ENCODE results near the gene FOXR1.
"Not testable (repeated sequence)": the region's sequence is repeated elsewhere in the genome, so short reads cannot be mapped to it uniquely, and the experiment has no call there.

Gene FOXR1

DNA sequence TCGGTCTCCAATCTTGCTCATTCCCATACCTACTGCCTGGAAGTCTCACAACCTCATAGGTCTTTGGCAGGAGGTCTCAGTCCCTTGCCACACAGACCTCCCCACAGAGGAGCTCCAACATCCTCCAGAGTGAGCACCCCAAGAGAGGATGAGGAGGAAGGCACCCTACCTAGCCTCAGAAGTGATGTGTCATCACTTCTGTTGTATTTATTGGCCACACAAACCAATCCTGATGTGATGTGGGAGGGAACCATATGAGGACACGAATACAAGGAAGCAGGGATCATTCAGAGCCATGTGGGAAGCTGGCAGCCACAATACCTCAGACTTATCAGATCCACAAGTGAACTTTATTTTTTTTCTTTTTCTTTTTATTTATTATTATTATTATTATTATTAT is 24.5 kb upstream of the FOXR1 start:
- DNase-seq (ENCODE audit: low read depth in 2 of 2) = no peak

GRCh38 chr11:118948000-118948399 is 23.6 kb upstream of the FOXR1 start:
- DNase-seq (ENCODE audit: low read depth in 2 of 2) = no peak

- DNase-seq (ENCODE audit: low read depth in 2 of 2) = no peak
Observed at GRCh38 chr11:118953265-118953664, 18.3 kb upstream of the FOXR1 start.

- not testable (repeated sequence) for DNase-seq (ENCODE audit: low read depth in 2 of 2)
Observed at GRCh38 chr11:118953976-118954375, 17.6 kb upstream of the FOXR1 start.

- peak; percentile 80 to 86 for DNase-seq (ENCODE audit: low read depth in 2 of 2)
Observed at GRCh38 chr11:118956094-118956846, 15.3 kb upstream of the FOXR1 start, which contains the start of gene UPK2. Gene UPK2, plus strand, starts transcription at chr11:118956298. Its CDS starts 53 bp downstream, at chr11:118956351.

DNA sequence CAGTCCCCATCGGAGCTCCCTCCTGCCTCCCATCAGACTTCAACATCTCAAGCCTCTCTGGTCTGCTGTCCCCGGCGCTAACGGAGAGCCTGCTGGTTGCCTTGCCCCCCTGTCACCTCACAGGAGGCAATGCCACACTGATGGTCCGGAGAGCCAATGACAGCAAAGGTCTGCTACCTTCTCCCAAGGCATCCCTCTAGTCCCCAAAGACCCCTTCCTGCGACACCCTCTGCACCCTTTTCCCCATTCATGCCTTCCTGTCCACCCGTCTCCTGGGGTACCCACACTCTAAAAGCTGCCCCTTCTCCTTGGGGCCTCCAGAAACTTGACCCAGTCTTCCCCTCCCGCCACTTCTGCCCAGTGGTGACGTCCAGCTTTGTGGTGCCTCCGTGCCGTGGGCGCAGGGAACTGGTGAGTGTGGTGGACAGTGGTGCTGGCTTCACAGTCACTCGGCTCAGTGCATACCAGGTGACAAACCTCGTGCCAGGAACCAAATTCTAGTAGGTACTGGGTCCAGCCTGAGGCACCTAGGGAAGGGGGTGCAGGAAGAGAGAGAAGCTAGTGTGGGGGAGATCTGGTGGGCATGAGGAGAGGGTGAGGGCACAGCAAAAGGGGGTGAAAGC is 14.6 kb upstream of the FOXR1 start:
- DNase-seq (ENCODE audit: low read depth in 2 of 2) = no peak

DNA sequence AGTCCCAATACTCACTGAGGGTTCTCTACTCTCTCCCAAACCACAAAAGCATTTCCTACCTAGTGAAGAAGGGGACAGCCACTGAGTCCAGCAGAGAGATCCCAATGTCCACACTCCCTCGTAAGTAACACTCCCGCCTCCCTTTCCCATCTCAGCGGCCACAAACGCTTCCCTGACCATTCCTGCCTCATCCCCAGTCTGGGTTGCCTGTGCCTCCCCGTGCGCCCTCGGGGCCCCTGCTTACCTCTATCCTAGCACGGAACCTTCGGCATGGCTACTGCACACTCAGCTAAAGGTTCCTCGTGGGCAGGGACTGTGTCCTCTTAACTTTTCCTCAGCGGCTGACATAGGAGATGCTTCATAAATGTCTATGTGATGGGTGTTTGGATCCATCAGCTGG is 14.0 kb upstream of the FOXR1 start:
- DNase-seq (ENCODE audit: low read depth in 2 of 2) = no peak

DNA sequence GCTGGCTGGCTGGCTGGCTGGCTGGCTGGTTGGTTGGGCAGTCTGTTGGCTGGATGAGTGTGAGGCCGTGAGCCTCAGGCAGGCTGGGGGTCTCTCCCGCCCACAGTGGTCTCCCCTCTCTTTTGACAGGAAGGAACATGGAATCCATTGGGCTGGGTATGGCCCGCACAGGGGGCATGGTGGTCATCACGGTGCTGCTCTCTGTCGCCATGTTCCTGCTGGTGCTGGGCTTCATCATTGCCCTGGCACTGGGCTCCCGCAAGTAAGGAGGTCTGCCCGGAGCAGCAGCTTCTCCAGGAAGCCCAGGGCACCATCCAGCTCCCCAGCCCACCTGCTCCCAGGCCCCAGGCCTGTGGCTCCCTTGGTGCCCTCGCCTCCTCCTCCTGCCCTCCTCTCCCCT is 13.6 kb upstream of the FOXR1 start:
- no peak for DNase-seq (ENCODE audit: low read depth in 2 of 2)

GRCh38 chr11:118958577-118958976 is 13.0 kb upstream of the FOXR1 start:
- DNase-seq (ENCODE audit: low read depth in 2 of 2) = no peak

DNA sequence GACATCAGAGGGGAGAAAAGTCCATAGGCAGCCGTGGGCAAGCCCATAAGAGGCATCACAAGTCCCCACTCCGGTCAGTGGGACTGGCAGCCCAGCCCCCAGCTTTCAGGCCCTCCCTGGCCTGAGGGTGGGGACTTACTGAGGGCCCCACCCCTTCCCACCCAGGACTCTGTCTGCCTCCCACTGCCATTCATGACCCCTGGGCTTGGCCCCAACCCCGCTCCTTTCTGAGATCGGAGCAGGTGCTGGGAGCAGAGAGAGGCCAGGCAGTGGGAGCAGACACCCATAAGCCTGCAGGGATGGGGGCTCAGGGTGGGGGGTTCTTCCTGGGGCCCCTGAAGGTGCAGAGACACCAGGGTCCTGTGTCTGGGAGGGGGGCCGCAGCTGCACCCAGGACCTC is 10.4 kb upstream of the FOXR1 start:
- no peak for DNase-seq (ENCODE audit: low read depth in 2 of 2)

DNA sequence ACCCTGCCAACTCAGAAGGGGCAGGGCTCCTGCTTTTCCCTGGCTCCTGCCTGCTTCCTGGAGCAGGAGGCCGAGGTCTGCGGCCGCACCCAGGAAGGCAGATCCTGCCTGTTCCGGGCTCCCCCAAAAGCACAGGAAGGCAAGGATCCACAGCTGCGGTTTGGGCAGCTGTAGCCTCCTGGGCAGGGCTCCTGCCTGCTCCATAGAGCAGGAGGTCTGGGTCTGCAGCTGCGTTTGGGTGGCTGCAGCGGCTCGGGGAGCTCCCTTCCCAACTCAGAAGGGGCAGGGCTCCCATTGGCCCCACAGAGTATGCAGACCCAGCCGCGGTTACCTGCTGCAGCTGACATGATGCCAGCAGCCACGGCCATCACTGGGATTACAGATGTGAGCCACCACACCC is 10.0 kb upstream of the FOXR1 start:
- no peak for DNase-seq (ENCODE audit: low read depth in 2 of 2)

DNA sequence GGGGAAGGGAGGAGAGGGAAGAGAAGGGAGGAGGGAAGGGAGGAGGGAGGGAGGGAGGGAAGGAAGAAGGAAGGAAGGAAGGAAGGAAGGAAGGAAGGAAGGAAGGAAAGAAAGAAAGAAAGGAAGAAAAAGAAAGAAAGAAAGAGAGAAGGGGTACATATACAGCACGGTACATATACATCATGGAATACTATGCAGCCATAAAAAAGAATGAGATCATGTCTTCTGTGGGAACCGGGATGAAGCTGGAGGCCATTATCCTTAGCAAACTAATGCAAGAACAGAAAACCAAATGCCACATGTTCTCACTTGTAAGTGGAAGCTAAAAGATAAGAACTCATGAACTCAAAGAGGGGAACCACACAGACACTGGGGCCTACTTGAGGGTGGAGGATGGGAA is 2.1 kb upstream of the FOXR1 start:
- not testable (repeated sequence) for DNase-seq (ENCODE audit: low read depth in 2 of 2)

DNA sequence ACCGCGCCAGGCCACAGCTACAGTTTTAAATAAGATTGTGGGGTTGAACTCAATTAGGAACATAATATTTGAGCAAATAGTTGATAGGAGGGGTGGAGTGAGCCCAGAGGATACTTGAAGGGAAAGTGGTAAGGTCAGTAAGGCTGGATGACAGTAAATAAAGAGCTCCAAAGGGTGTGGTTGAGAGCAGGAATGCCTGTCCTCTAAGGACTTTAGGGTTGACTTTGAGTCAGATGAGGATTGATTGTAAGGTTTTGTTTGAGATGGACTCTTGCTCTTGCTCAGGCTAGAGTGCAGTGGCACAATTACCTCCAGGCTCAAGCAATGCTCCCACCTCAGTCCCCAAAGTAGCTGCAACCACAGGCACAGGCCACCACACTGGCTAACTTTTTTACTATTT is 2.4 kb downstream of the FOXR1 start:
- no peak for DNase-seq (ENCODE audit: low read depth in 2 of 2)

DNA sequence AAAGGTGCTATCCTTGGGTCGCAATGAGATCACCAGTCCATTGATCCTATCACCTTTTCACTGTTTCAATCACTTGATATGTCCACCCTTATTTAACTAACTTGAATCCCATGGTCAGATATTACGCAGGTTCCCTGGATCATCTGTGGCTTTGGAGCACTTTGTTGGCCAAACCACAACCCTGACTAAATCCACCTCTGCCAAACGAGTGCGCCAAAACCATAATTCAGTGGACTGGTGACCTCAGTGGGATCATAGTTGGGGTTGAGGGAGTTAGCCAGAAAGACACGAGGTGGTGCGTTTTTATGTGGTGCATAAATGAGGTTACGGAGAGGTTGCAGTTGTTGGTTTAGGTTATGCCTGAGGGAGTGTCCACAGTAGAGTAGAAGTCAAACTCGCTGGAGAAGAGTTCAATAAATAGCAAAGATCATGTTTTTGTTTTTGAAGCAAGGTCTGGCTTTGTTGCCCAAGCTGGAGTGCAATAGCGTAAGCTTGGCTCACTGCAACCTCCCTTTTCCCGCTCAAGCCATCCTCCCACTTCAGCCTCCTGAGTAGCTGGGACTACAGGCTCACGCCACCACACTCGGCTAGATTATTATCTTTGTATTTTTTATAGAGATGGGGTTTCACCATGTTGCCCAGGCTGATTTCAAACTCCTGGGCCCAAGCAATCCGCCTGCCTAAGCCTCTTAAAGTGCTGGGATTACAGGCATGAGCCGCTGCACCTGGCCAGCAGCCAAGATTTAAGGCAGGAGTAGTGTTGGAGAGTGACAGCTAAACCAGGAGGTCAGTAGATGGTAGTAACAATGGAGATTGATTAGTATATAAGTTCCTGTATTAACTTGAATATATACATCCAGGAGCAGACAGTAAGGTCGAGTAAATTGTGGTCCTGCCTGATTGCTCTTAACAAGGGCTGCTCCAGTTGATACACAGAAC is 4.5 kb downstream of the FOXR1 start:
- DNase-seq (ENCODE audit: low read depth in 2 of 2) = no peak

DNA sequence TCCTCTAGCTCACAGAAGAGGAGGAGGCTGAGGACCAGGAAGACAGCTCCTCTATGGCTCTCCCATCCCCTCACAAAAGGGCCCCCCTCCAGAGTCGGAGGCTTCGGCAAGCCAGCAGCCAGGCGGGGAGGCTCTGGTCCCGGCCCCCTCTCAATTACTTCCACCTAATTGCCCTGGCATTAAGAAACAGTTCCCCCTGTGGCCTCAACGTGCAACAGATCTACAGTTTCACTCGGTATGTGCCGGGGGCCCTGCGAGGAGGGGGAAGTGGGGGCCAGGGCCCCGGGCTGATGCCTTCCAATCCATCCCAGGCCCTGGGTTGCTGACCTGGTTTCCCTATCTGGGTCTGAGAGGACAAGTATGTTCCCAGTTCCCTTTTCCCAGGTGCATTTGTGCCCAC is 7.9 kb downstream of the FOXR1 start:
- no peak for DNase-seq (ENCODE audit: low read depth in 2 of 2)

DNA sequence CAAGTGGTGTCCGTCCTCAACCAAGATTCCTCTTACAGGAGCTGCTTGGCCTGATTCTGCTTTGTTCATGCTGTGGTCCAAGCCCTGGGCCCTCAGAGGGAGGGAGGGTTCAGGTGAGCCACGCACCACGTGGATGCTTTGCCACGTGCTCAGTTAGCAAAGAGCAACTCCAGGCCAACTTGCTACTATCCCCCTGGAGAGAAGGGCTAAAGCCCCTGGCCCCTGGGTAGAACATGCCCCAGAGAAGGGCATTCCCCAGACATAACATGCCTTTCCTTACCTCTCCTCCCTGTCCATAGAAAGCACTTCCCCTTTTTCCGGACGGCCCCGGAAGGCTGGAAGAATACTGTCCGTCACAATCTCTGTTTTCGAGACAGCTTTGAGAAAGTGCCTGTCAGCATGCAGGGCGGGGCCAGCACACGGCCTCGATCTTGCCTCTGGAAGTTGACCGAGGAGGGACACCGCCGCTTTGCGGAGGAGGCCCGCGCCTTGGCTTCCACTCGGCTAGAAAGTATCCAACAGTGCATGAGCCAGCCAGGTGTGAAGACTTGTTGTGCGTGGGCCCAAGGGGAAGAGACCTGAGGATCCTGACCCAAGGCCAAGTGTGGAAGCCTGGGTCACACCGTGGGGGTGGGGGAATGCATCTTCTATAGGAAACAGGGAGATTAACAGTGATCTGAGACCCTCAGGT is 8.8 kb downstream of the FOXR1 start:
- DNase-seq (ENCODE audit: low read depth in 2 of 2) = no peak

GRCh38 chr11:118984337-118984736 is 12.8 kb downstream of the FOXR1 start:
- not testable (repeated sequence) for DNase-seq (ENCODE audit: low read depth in 2 of 2)

DNA sequence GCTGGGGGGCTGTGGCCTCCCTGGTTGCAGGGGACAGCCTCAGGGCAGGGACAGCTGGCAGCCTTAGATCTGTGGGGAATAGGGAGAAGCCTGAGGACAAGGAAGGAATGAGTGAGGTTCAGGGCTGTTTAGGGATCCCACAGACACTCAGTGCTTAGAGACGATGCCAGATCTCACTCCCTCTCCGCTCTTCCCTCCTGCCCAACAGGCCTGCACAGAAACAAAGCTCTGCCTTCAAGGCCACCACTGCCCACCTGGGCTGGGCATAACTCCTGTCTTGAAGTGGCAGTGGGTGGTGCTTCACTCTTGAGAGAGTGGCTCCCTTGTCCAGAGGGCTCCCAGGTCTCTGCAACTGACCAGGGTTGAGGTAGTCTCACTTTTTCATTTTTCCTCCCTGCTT is 13.3 kb downstream of the FOXR1 start:
- no peak for DNase-seq (ENCODE audit: low read depth in 2 of 2)

DNA sequence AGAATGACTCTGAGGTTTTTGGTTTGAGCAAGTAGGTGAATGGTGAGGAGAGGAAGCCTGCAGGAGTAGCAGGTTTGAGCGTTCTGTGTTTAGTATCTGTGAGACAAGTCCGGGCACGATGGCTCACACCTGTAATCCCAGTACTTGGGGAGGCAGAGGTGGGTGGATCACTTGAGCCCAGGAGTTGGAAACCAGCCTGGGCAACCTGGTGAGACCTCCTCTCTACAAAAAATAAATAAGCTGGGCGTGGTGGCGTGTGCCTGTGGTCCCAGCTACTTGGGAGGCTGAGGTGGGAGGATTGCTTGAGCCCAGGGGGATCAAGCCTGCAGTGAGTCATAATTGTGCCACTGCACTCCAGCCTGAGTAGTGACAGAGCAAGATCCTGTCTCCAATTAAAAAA is 16.7 kb downstream of the FOXR1 start:
- no peak for DNase-seq (ENCODE audit: low read depth in 2 of 2)

DNA sequence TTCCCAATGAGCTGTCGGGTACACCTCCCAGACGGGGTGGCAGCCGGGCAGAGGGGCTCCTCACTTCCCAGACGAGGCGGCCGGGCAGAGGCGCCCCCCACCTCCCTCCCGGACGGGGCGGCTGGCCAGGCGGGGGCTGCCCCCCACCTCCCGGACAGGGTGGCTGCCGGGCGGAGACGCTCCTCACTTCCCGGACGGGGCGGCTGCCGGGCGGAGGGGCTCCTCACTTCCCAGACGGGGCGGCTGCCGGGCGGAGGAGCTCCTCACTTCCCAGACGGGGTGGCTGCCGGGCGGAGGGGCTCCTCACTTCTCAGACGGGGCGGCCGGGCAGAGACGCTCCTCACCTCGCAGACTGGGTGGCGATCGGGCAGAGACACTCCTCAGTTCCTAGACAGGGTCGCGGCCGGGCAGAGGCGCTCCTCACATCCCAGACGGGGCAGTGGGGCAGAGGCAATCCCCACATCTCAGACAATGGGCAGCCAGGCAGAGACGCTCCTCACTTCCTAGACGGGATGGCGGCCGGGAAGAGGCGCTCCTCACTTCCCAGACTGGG is 20.0 kb downstream of the FOXR1 start:
- DNase-seq (ENCODE audit: low read depth in 2 of 2) = not testable (repeated sequence)

DNA sequence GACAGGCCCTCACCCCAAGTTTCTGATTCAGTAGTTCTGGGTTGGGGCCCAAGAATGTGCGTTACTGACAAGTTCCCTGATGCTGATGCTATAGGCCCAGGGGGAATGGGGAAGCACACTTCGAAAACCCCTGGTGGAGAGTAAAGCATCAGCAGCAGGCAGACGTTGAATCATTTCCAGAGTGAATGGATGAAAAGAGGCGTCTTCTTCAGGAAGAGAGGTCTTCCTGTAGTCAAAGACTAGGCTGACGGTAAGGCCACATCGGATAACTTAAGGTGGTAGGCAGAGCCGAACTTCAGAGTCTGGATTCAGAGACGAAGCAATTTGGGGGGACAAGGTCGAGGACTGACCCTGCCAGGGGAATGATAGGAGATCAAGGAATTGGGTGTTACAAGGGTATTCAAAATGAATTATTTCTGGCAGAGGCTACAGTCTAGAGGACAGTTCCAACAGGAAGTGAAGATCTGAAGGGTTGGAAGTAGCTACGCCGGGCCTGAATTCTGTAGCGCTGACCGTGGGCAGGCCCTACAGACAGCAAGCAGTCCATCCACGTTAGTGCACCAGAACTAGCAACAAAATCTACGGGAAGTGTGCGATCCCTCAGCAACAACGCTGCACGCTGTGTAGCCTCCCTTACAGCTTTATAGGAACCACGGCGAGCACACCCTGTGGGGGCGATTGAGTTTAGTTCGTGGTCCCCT is 25.5 kb downstream of the FOXR1 start:
- no peak for DNase-seq (ENCODE audit: low read depth in 2 of 2)
